ENCODE data around the gene CCL15.
"Not testable (repeated sequence)": the region's sequence is repeated elsewhere in the genome, so short reads cannot be mapped to it uniquely, and the experiment has no call there.

CCL15 gene

GRCh38 chr17:36001110-36001771 is at the start of gene CCL15:
Gene CCL15 (minus strand): TSS chr17:36001553. CDS start chr17:36001492, 61 bp downstream.
- DNase-seq (ENCODE audit: low read depth), result no peak
- no peak within 1 kb of the TSS for H3K4me3 ChIP-seq (ENCODE audit: low read depth, low read length)

- DNase-seq (ENCODE audit: low read depth), result no peak
- H3K4me3 ChIP-seq (ENCODE audit: low read depth, low read length), result no peak overlapping the region
Measured at GRCh38 chr17:36049643-36050042, 48.3 kb upstream of the CCL15 start.

GRCh38 chr17:36048066-36048465 is 46.7 kb upstream of the CCL15 start:
- DNase-seq (ENCODE audit: low read depth), result no peak
- H3K4me3 ChIP-seq (ENCODE audit: low read depth, low read length), result no peak overlapping the region

- no peak overlapping the region for H3K4me3 ChIP-seq (ENCODE audit: low read depth, low read length)
- DNase-seq (ENCODE audit: low read depth), result no peak
Measured at GRCh38 chr17:36036235-36036634, 34.9 kb upstream of the CCL15 start.

- DNase-seq (ENCODE audit: low read depth), result no peak
- no peak overlapping the region for H3K4me3 ChIP-seq (ENCODE audit: low read depth, low read length)
Measured at GRCh38 chr17:36034127-36034526, 32.8 kb upstream of the CCL15 start.

- no peak for DNase-seq (ENCODE audit: low read depth)
- no peak overlapping the region for H3K4me3 ChIP-seq (ENCODE audit: low read depth, low read length)
Measured at GRCh38 chr17:36030956-36031355, 29.6 kb upstream of the CCL15 start.

GRCh38 chr17:36027761-36028160 is 26.4 kb upstream of the CCL15 start:
- no peak for DNase-seq (ENCODE audit: low read depth)
- H3K4me3 ChIP-seq (ENCODE audit: low read depth, low read length), result no peak overlapping the region

- H3K4me3 ChIP-seq (ENCODE audit: low read depth, low read length), result no peak overlapping the region
- no peak for DNase-seq (ENCODE audit: low read depth)
Measured at GRCh38 chr17:36024106-36024869, 22.9 kb upstream of the CCL15 start.

- no peak for DNase-seq (ENCODE audit: low read depth)
- no peak overlapping the region for H3K4me3 ChIP-seq (ENCODE audit: low read depth, low read length)
Measured at GRCh38 chr17:36019423-36019822, 18.1 kb upstream of the CCL15 start.

GRCh38 chr17:36017799-36018198 is 16.4 kb upstream of the CCL15 start, which contains the start of gene CCL23:
Gene CCL23 (minus strand): TSS chr17:36017972. CDS start chr17:36017897, 75 bp downstream.
- no peak for DNase-seq (ENCODE audit: low read depth)
- no peak within 1 kb of the TSS for H3K4me3 ChIP-seq (ENCODE audit: low read depth, low read length)

- DNase-seq (ENCODE audit: low read depth), result no peak
- H3K4me3 ChIP-seq (ENCODE audit: low read depth, low read length), result no peak overlapping the region
Measured at GRCh38 chr17:36016555-36016954, 15.2 kb upstream of the CCL15 start.

GRCh38 chr17:36015895-36016294 is 14.5 kb upstream of the CCL15 start:
- DNase-seq (ENCODE audit: low read depth); H3K4me3 ChIP-seq (ENCODE audit: low read depth, low read length): not testable (repeated sequence)

- DNase-seq (ENCODE audit: low read depth), result no peak
- H3K4me3 ChIP-seq (ENCODE audit: low read depth, low read length), result no peak overlapping the region
Measured at GRCh38 chr17:36014946-36015345, 13.6 kb upstream of the CCL15 start.

GRCh38 chr17:36011201-36011600 is 9.8 kb upstream of the CCL15 start:
- DNase-seq (ENCODE audit: low read depth), result no peak
- H3K4me3 ChIP-seq (ENCODE audit: low read depth, low read length), result no peak overlapping the region

- no peak for DNase-seq (ENCODE audit: low read depth)
- H3K4me3 ChIP-seq (ENCODE audit: low read depth, low read length), result no peak overlapping the region
Measured at GRCh38 chr17:36008998-36009665, 7.8 kb upstream of the CCL15 start.

GRCh38 chr17:36004594-36005108 is 3.3 kb upstream of the CCL15 start:
- H3K4me3 ChIP-seq (ENCODE audit: low read depth, low read length), result no peak overlapping the region
- DNase-seq (ENCODE audit: low read depth), result no peak

GRCh38 chr17:36002631-36003030 is 1.3 kb upstream of the CCL15 start:
- H3K4me3 ChIP-seq (ENCODE audit: low read depth, low read length), result no peak overlapping the region
- no peak for DNase-seq (ENCODE audit: low read depth)

GRCh38 chr17:36001862-36002603 is 680 bp upstream of the CCL15 start:
- no peak for DNase-seq (ENCODE audit: low read depth)
- no peak overlapping the region for H3K4me3 ChIP-seq (ENCODE audit: low read depth, low read length)

GRCh38 chr17:36000732-36001109 is 632 bp downstream of the CCL15 start:
- DNase-seq (ENCODE audit: low read depth), result no peak
- H3K4me3 ChIP-seq (ENCODE audit: low read depth, low read length), result no peak overlapping the region

- DNase-seq (ENCODE audit: low read depth), result no peak
- H3K4me3 ChIP-seq (ENCODE audit: low read depth, low read length), result no peak overlapping the region
Measured at GRCh38 chr17:35998756-35999155, 2.6 kb downstream of the CCL15 start.

Data from skeletal muscle cell (primary cell).